CD8-positive, alpha-beta memory T cell (primary cell): Measurements from ENCODE around the gene HOMER1. TPM values are rescaled to one million over a fixed set of nuclear protein-coding genes. Genes with fewer than 3 reads are reported as not detected.
"Not testable (repeated sequence)": the region's sequence is repeated elsewhere in the genome, so short reads cannot be mapped to it uniquely, and the experiment has no call there.

Experiments
- CTCF ChIA-PET: fragments of 350-600 bp; sonication (Branson Sonifier 250); formaldehyde crosslinking; loops from one replicate; lab custom pipeline; 2021; ENCODE audit warnings: antibody characterized with exemption; lab: Charles Lee
- POLR2A ChIA-PET: fragments of 350-600 bp; sonication (Branson Sonifier 250); formaldehyde crosslinking; loops from one replicate; lab custom pipeline; 2021; ENCODE audit warnings: antibody characterized with exemption; lab: Charles Lee
- DNase-seq, 5 donors: peaks; one replicate each; pipeline versions ENCODE4 v3.0.0 to v3.0.0-alpha.2; 2020 to 2022; ENCODE audit warnings: mixed read lengths in 1 of 5
- H3K27ac ChIP-seq: one replicate; pipeline ENCODE4 v1.7.0; 2013; ENCODE audit warnings: low read depth, mild to moderate bottlenecking, low read length, moderate library complexity
- H3K27me3 ChIP-seq: 2 replicates; pipeline ENCODE4 v1.7.0; 2013; ENCODE audit warnings: low read length, mild to moderate bottlenecking; ENCODE audit not compliant: insufficient read depth, poor library complexity, severe bottlenecking
- H3K36me3 ChIP-seq: 2 replicates; pipeline ENCODE4 v1.7.0; 2013; ENCODE audit warnings: mild to moderate bottlenecking, low read length, moderate library complexity; ENCODE audit not compliant: insufficient read depth
- H3K4me1 ChIP-seq: 2 replicates; pipeline ENCODE4 v1.7.0; 2013; ENCODE audit warnings: mild to moderate bottlenecking, low read length, moderate library complexity; ENCODE audit not compliant: insufficient read depth
- H3K4me3 ChIP-seq: 2 replicates; pipeline ENCODE4 v1.7.0; 2013; ENCODE audit warnings: mild to moderate bottlenecking, low read length
- H3K9me3 ChIP-seq: 2 replicates; pipeline ENCODE4 v1.7.0; 2013; ENCODE audit warnings: mild to moderate bottlenecking, low read length
- H3K27ac Mint-ChIP-seq, 8 donors: one replicate each; pipeline ENCODE4 v1.8.0; 2020 to 2021; ENCODE audit warnings: mixed read lengths in 8 of 8, mild to moderate bottlenecking in 6 of 8, inconsistent platforms in 3 of 8, moderate library complexity in 3 of 8
- H3K27me3 Mint-ChIP-seq, 2 donors: one replicate each; pipeline ENCODE4 v1.8.0; 2020 to 2021; ENCODE audit warnings: mixed read lengths in 2 of 2, mild to moderate bottlenecking in 1 of 2, moderate library complexity in 1 of 2
- H3K36me3 Mint-ChIP-seq, 3 donors: one replicate each; pipeline ENCODE4 v1.8.0; 2020 to 2021; ENCODE audit warnings: mixed read lengths in 3 of 3, inconsistent platforms in 1 of 3, mild to moderate bottlenecking in 1 of 3
- H3K4me1 Mint-ChIP-seq, 3 donors: one replicate each; pipeline ENCODE4 v1.8.0; 2020 to 2021; ENCODE audit warnings: mixed read lengths in 3 of 3, inconsistent platforms in 1 of 3, mild to moderate bottlenecking in 1 of 3
- H3K4me3 Mint-ChIP-seq, 7 donors: one replicate each; pipeline ENCODE4 v1.8.0; 2020 to 2021; ENCODE audit warnings: mixed read lengths in 7 of 7, mild to moderate bottlenecking in 6 of 7, moderate library complexity in 4 of 7, inconsistent platforms in 2 of 7
- H3K9me3 Mint-ChIP-seq, 5 donors: one replicate each; pipeline ENCODE4 v1.8.0; 2020 to 2022; ENCODE audit warnings: mixed read lengths in 5 of 5, mild to moderate bottlenecking in 3 of 5, moderate library complexity in 2 of 5, inconsistent platforms in 1 of 5
- polyA plus RNA-seq: library from polyadenylated mRNA; unstranded; fragments of 300-500 nt; fragmentation: Illumina TruSeq; gene quantifications from one replicate; pipeline ENCODE4 v1.2.3, GENCODE V29; 2021
- total RNA-seq, 2 experiments: library from RNA; stranded (reverse); gene quantifications; one replicate each; pipeline ENCODE4 v1.2.3, GENCODE V29; 2021

The HOMER1 gene
- total and polyA plus RNA-seq, 3 experiments from 2014 or later, result 4.6 to 11.1 (median 7.3) TPM

- Mint-ChIP-seq H3K9me3 (peaks cover 6 to 15% (median 12%) of the 10 kb centered on the region in 5 donors), H3K27ac (no peak overlapping the region), H3K4me3 (no peak overlapping the region), H3K27me3 (peaks cover 15 to 25% of the 10 kb centered on the region in 2 donors), H3K36me3 (peaks cover 0 to 12% (median 0%) of the 10 kb centered on the region in 3 donors), H3K4me1 (no peaks in the 10 kb centered on the region)
- no peak for DNase-seq
- Histone ChIP-seq H3K36me3 (no peaks in the 10 kb centered on the region), H3K27me3 (no peaks in the 10 kb centered on the region), H3K9me3 (no peaks in the 10 kb centered on the region), H3K27ac (no peak overlapping the region), H3K4me3 (no peak overlapping the region), H3K4me1 (no peaks in the 10 kb centered on the region)
- POLR2A ChIA-PET, result no interaction called here
- CTCF ChIA-PET, result interaction anchor here (0.7 kb wide), 1 partner anchor 25 kb away, joined by 3 read pairs; no protein-coding TSS in a partner anchor
Observed at GRCh38 chr5:79527431-79527830, 13.5 kb upstream of the HOMER1 start.

GRCh38 chr5:79526928-79527327, 13.0 kb upstream of the HOMER1 start:
- peaks cover 15 to 25% of the 10 kb centered on the region in 2 donors for H3K27me3 Mint-ChIP-seq
- no peak overlapping the region for H3K4me3 Mint-ChIP-seq
- peaks cover 6 to 15% (median 12%) of the 10 kb centered on the region in 5 donors for H3K9me3 Mint-ChIP-seq
- DNase-seq, result no peak
- Histone ChIP-seq H3K27me3 (no peaks in the 10 kb centered on the region), H3K4me3 (no peak overlapping the region), H3K4me1 (no peaks in the 10 kb centered on the region), H3K9me3 (no peaks in the 10 kb centered on the region), H3K36me3 (no peaks in the 10 kb centered on the region), H3K27ac (no peak overlapping the region)
- no peaks in the 10 kb centered on the region for H3K4me1 Mint-ChIP-seq
- no peak overlapping the region for H3K27ac Mint-ChIP-seq
- CTCF ChIA-PET, result no interaction called here
- POLR2A ChIA-PET, result no interaction called here
- peaks cover 0 to 12% (median 0%) of the 10 kb centered on the region in 3 donors for H3K36me3 Mint-ChIP-seq

GRCh38 chr5:79526493-79526892, 12.6 kb upstream of the HOMER1 start:
- peaks cover 0 to 12% (median 0%) of the 10 kb centered on the region in 3 donors for H3K36me3 Mint-ChIP-seq
- Histone ChIP-seq H3K36me3 (no peaks in the 10 kb centered on the region), H3K4me1 (no peaks in the 10 kb centered on the region), H3K9me3 (no peaks in the 10 kb centered on the region), H3K27ac (no peak overlapping the region), H3K27me3 (no peaks in the 10 kb centered on the region), H3K4me3 (no peak overlapping the region)
- no peaks in the 10 kb centered on the region for H3K4me1 Mint-ChIP-seq
- no peak overlapping the region for H3K4me3 Mint-ChIP-seq
- POLR2A ChIA-PET, result no interaction called here
- H3K27ac Mint-ChIP-seq, result no peak overlapping the region
- H3K27me3 Mint-ChIP-seq, result peaks cover 15 to 23% of the 10 kb centered on the region in 2 donors
- no peak for DNase-seq
- CTCF ChIA-PET, result no interaction called here
- H3K9me3 Mint-ChIP-seq, result peaks cover 6 to 15% (median 12%) of the 10 kb centered on the region in 5 donors

DNA sequence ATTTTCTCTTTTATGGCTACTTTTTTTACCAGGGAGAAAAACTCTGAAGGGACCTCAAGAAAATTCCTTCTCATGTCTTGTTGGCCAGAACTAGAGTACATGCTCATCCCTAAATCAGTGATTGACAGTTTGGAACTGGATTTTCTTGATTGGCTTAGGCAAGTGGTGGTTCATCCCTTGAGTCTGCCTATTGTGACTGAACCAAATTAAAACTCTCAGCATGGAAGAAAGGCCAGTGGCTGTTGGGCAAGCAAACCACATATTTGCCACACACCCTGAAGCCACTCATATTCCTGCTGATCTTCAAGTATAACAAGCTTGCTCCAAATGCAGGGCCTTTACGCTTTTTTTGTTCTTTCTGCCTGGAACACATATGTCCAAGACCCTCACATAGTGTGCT, 7.2 kb upstream of the HOMER1 start:
- peaks cover 0 to 12% (median 0%) of the 10 kb centered on the region in 3 donors for H3K36me3 Mint-ChIP-seq
- H3K9me3 Mint-ChIP-seq, result peaks cover 6 to 13% (median 10%) of the 10 kb centered on the region in 5 donors
- Histone ChIP-seq H3K4me3 (no peak overlapping the region), H3K27ac (no peak overlapping the region), H3K4me1 (no peaks in the 10 kb centered on the region), H3K27me3 (no peaks in the 10 kb centered on the region), H3K9me3 (no peaks in the 10 kb centered on the region), H3K36me3 (no peaks in the 10 kb centered on the region)
- DNase-seq, result no peak
- H3K27ac Mint-ChIP-seq, result no peak overlapping the region
- ChIA-PET POLR2A (no interaction called here), CTCF (no interaction called here)
- H3K4me3 Mint-ChIP-seq, result no peak overlapping the region
- H3K27me3 Mint-ChIP-seq, result peaks cover 6 to 9% of the 10 kb centered on the region in 2 donors
- H3K4me1 Mint-ChIP-seq, result no peaks in the 10 kb centered on the region

GRCh38 chr5:79518718-79519117, 4.8 kb upstream of the HOMER1 start:
- H3K4me3 ChIP-seq, result no peak overlapping the region
- peaks cover 0 to 3% (median 0%) of the 10 kb centered on the region in 3 donors for H3K36me3 Mint-ChIP-seq
- no peaks in the 10 kb centered on the region for H3K36me3 ChIP-seq
- no peaks in the 10 kb centered on the region for H3K27me3 ChIP-seq
- H3K4me1 Mint-ChIP-seq, result peaks cover 6 to 9% (median 8%) of the 10 kb centered on the region in 3 donors
- ChIA-PET CTCF (no interaction called here), POLR2A (no interaction called here)
- no peak overlapping the region for H3K27ac ChIP-seq
- peaks cover 6% of the 10 kb centered on the region for H3K4me1 ChIP-seq
- H3K27ac Mint-ChIP-seq, result peak overlapping the region in 1 of 8 donors; percentile 54
- H3K27me3 Mint-ChIP-seq, result peaks cover 0 to 3% of the 10 kb centered on the region in 2 donors
- no peaks in the 10 kb centered on the region for H3K9me3 Mint-ChIP-seq
- H3K4me3 Mint-ChIP-seq, result no peak overlapping the region
- H3K9me3 ChIP-seq, result no peaks in the 10 kb centered on the region
- DNase-seq, result no peak

DNA sequence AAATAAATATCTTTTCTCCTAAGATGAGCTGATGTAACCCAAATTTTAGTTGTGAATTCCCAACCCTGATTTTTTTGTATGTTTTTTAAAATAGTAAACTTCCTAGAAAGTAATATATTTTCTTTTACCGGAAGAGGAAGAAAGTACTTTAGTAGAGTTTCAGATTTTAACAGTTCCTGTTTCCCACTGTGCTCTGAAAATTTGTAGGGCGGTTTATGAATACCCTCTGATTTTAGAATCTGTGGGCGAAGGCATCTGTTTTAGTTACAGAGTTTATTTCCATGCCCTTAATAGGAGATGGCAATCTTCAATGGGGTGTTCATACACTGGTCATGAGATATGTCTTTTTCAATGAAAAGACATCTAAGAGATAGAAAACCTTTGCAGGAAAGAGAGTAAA, 3.7 kb upstream of the HOMER1 start:
- no peak overlapping the region for H3K4me3 ChIP-seq
- CTCF ChIA-PET, result no interaction called here
- H3K36me3 ChIP-seq, result no peaks in the 10 kb centered on the region
- POLR2A ChIA-PET, result no interaction called here
- Mint-ChIP-seq H3K4me1 (peaks cover 12 to 17% (median 16%) of the 10 kb centered on the region in 3 donors), H3K27ac (no peak overlapping the region), H3K4me3 (no peak overlapping the region), H3K9me3 (no peaks in the 10 kb centered on the region), H3K27me3 (peaks cover 0 to 9% of the 10 kb centered on the region in 2 donors), H3K36me3 (peaks cover 0 to 5% (median 0%) of the 10 kb centered on the region in 3 donors)
- H3K27me3 ChIP-seq, result no peaks in the 10 kb centered on the region
- DNase-seq, result no peak
- H3K9me3 ChIP-seq, result no peaks in the 10 kb centered on the region
- no peak overlapping the region for H3K27ac ChIP-seq
- H3K4me1 ChIP-seq, result peaks cover 16% of the 10 kb centered on the region

DNA sequence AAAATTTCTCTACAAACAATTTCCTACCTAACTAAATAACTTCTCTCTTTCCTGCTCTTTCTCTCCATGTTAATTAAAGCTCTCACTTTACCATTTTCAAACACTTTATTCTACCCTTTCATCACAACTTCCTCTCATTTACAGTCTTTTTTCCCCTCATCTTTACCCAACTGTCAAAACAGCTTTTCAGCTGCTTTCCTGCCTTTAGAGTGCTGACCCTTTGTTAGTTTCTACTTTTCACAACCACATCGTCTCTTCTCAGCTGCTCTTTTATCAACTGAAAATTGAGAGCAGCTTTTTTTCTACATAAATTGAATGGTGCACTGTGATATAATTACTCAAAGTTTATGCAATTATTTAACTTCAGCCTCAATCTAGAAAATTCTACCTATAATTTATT, 3.1 kb upstream of the HOMER1 start:
- no peak for DNase-seq
- Histone ChIP-seq H3K27ac (no peak overlapping the region), H3K4me3 (no peak overlapping the region), H3K27me3 (no peaks in the 10 kb centered on the region), H3K36me3 (no peaks in the 10 kb centered on the region), H3K9me3 (no peaks in the 10 kb centered on the region), H3K4me1 (peaks cover 17% of the 10 kb centered on the region)
- Mint-ChIP-seq H3K4me3 (peak overlapping the region in 2 of 7 donors; percentile 0 to 83), H3K9me3 (no peaks in the 10 kb centered on the region), H3K27me3 (peaks cover 1 to 13% of the 10 kb centered on the region in 2 donors), H3K27ac (peak overlapping the region in 5 of 8 donors; percentile 3 to 89 (median 35)), H3K4me1 (peaks cover 15 to 23% (median 22%) of the 10 kb centered on the region in 3 donors), H3K36me3 (peaks cover 0 to 5% (median 0%) of the 10 kb centered on the region in 3 donors)
- ChIA-PET POLR2A (no interaction called here), CTCF (no interaction called here)

DNA sequence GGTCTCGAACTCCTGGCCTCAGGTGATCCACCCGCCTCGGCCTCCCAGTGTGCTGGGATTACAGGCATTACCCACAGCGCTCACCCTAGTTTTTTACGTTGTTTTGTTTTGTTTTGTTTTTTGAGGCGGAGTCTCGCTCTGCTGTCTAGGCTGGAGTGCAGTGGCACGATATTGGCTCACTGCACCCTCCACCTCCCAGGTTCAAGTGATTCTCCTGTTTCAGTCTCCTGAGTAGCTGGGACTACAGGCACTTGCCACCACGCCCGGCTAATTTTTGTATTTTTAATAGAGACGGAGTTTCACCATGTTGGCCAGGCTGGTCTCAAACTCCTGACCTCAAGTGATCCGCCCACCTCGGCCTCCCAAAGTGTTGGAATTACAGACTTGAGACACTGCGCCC, 2.4 kb upstream of the HOMER1 start:
- peaks cover 17% of the 10 kb centered on the region for H3K4me1 ChIP-seq
- DNase-seq, H3K4me3 ChIP-seq, H3K36me3 Mint-ChIP-seq, POLR2A ChIA-PET, H3K27me3 ChIP-seq, H3K9me3 ChIP-seq, H3K27ac ChIP-seq, H3K9me3 Mint-ChIP-seq, CTCF ChIA-PET, H3K36me3 ChIP-seq: not testable (repeated sequence)
- H3K27me3 Mint-ChIP-seq, result peaks cover 3 to 14% of the 10 kb centered on the region in 2 donors
- peaks cover 15 to 28% (median 24%) of the 10 kb centered on the region in 3 donors for H3K4me1 Mint-ChIP-seq
- peak overlapping the region in 2 of 7 donors; percentile 19 to 83 for H3K4me3 Mint-ChIP-seq
- peak overlapping the region in 2 of 8 donors; percentile 14 to 62 for H3K27ac Mint-ChIP-seq
